H9 (cell line): Measurements from ENCODE around the gene HIF1A. TPM values are rescaled to one million over a fixed set of nuclear protein-coding genes. Genes with fewer than 3 reads are reported as not detected.
A peak's percentile ranks its signal among the peaks of the same experiment; 100 is the strongest.

Experiments
- DNase-seq: peaks from one replicate; pipeline ENCODE4 v3.0.0-alpha.2; 2017
- H2AFZ ChIP-seq: one replicate; pipeline ENCODE4 v1.6.1; 2013; ENCODE audit warnings: mild to moderate bottlenecking, low read length, control low read depth, moderate library complexity
- H2AK5ac ChIP-seq: 2 replicates; pipeline ENCODE4 v1.6.1; 2013; ENCODE audit warnings: low read length, control low read depth, mixed read lengths; ENCODE audit not compliant: insufficient read length
- H2BK120ac ChIP-seq: one replicate; pipeline ENCODE4 v1.6.1; 2013; ENCODE audit warnings: low read depth, mild to moderate bottlenecking, low read length, control low read depth, inconsistent platforms; ENCODE audit not compliant: poor library complexity, severe bottlenecking
- H2BK12ac ChIP-seq: 2 replicates; pipeline ENCODE4 v1.6.1; 2013; ENCODE audit warnings: low read length, control low read depth, mixed read lengths, low read depth; ENCODE audit not compliant: insufficient read length
- H2BK15ac ChIP-seq: 2 replicates; pipeline ENCODE4 v1.6.1; 2013; ENCODE audit warnings: low read depth, low read length, control low read depth
- H2BK20ac ChIP-seq: one replicate; pipeline ENCODE4 v1.6.1; 2013; ENCODE audit warnings: low read depth, mild to moderate bottlenecking, low read length, control low read depth, inconsistent platforms; ENCODE audit not compliant: poor library complexity, severe bottlenecking
- H2BK5ac ChIP-seq: 2 replicates; pipeline ENCODE4 v1.6.1; 2013; ENCODE audit warnings: low read length, control low read depth, mixed read lengths; ENCODE audit not compliant: insufficient read length
- H3K14ac ChIP-seq: 2 replicates; pipeline ENCODE4 v1.6.1; 2013; ENCODE audit warnings: low read length, control low read depth; ENCODE audit not compliant: insufficient read depth
- H3K18ac ChIP-seq: 2 replicates; pipeline ENCODE4 v1.6.1; 2013; ENCODE audit warnings: low read depth, mild to moderate bottlenecking, mixed read lengths, low read length, control low read depth; ENCODE audit not compliant: insufficient read length
- H3K23ac ChIP-seq: 2 replicates; pipeline ENCODE4 v1.6.1; 2013; ENCODE audit warnings: low read length, control low read depth, mixed read lengths, low read depth; ENCODE audit not compliant: insufficient read length
- H3K23me2 ChIP-seq: 2 replicates; pipeline ENCODE4 v1.6.1; 2013; ENCODE audit warnings: low read depth, mild to moderate bottlenecking, mixed read lengths, low read length, control low read depth; ENCODE audit not compliant: insufficient read length, poor library complexity, severe bottlenecking
- H3K27ac ChIP-seq: 2 replicates; pipeline ENCODE4 v1.5.1; 2013; ENCODE audit warnings: low read length, control low read depth, mixed read lengths, low read depth; ENCODE audit not compliant: insufficient read length
- H3K27me3 ChIP-seq: 2 replicates; pipeline ENCODE4 v1.6.1; 2013; ENCODE audit warnings: low read length, control low read depth, inconsistent platforms; ENCODE audit not compliant: insufficient read depth
- H3K4ac ChIP-seq: 2 replicates; pipeline ENCODE4 v1.6.1; 2013; ENCODE audit warnings: low read depth, mild to moderate bottlenecking, control low read depth, inconsistent platforms, low read length, moderate library complexity
- H3K4me1 ChIP-seq: 2 replicates; pipeline ENCODE4 v1.6.1; 2013; ENCODE audit warnings: low read length, control low read depth, inconsistent platforms; ENCODE audit not compliant: insufficient read depth
- H3K4me2 ChIP-seq: 2 replicates; pipeline ENCODE4 v1.6.1; 2013; ENCODE audit warnings: low read length, control low read depth, mixed read lengths; ENCODE audit not compliant: insufficient read length, insufficient read depth
- H3K56ac ChIP-seq: 2 replicates; pipeline ENCODE4 v1.6.1; 2013; ENCODE audit warnings: low read depth, mild to moderate bottlenecking, mixed read lengths, low read length, control low read depth; ENCODE audit not compliant: insufficient read length
- H3K79me1 ChIP-seq: 2 replicates; pipeline ENCODE4 v1.6.1; 2013; ENCODE audit warnings: low read depth, mild to moderate bottlenecking, moderate library complexity, low read length, control low read depth, inconsistent platforms; ENCODE audit not compliant: insufficient read depth, poor library complexity, severe bottlenecking
- H3K79me2 ChIP-seq: 2 replicates; pipeline ENCODE4 v1.6.1; 2013; ENCODE audit warnings: low read length, control low read depth, inconsistent platforms; ENCODE audit not compliant: insufficient read depth
- H3K9ac ChIP-seq: 2 replicates; pipeline ENCODE4 v1.6.1; 2013; ENCODE audit warnings: low read length, control low read depth, mixed read lengths; ENCODE audit not compliant: insufficient read length; ENCODE audit errors: extremely low read depth
- H3K9me3 ChIP-seq: one replicate; pipeline ENCODE4 v1.6.1; 2013; ENCODE audit warnings: low read depth, low read length, inconsistent platforms; ENCODE audit not compliant: control insufficient read depth
- H3T11ph ChIP-seq: one replicate; pipeline ENCODE4 v1.6.1; 2013; ENCODE audit warnings: mild to moderate bottlenecking, low read length, control low read depth, inconsistent platforms
- H4K20me1 ChIP-seq: one replicate; pipeline ENCODE4 v1.6.1; 2013; ENCODE audit not compliant: control insufficient read depth, insufficient read length, insufficient read depth
- H4K5ac ChIP-seq: 2 replicates; pipeline ENCODE4 v1.6.1; 2013; ENCODE audit warnings: low read depth, mild to moderate bottlenecking, mixed read lengths, low read length, control low read depth; ENCODE audit not compliant: insufficient read length
- H4K8ac ChIP-seq: replicated peaks from 2 replicates; pipeline ENCODE4 v1.6.1; 2013; ENCODE audit warnings: low read length, control low read depth, mixed read lengths, low read depth; ENCODE audit not compliant: insufficient read length
- H4K91ac ChIP-seq: 2 replicates; pipeline ENCODE4 v1.6.1; 2013; ENCODE audit warnings: low read depth, mild to moderate bottlenecking, moderate library complexity, mixed read lengths, low read length, control low read depth; ENCODE audit not compliant: insufficient read length
- H3K27ac Mint-ChIP-seq, 3 experiments: 2 replicates in 2 of 3; 3 replicates in 1 of 3; pipeline ENCODE4 v1.8.0; 2020 to 2021; ENCODE audit warnings: mixed read lengths in 3 of 3, mild to moderate bottlenecking in 1 of 3, moderate library complexity in 1 of 3
- H3K27me3 Mint-ChIP-seq: 2 replicates; pipeline ENCODE4 v1.8.0; 2021; ENCODE audit warnings: low read depth, mild to moderate bottlenecking, moderate library complexity, mixed read lengths
- H3K36me3 Mint-ChIP-seq, 3 experiments: 2 replicates in 2 of 3; 3 replicates in 1 of 3; pipeline ENCODE4 v1.8.0; 2020 to 2021; ENCODE audit warnings: low read depth in 3 of 3, mixed read lengths in 3 of 3; ENCODE audit not compliant: insufficient read depth in 1 of 3
- H3K4me1 Mint-ChIP-seq, 2 experiments: 2 replicates each; pipeline ENCODE4 v1.8.0; 2020; ENCODE audit warnings: mixed read lengths in 2 of 2
- H3K4me3 Mint-ChIP-seq, 2 experiments: 2 replicates in 1 of 2; 3 replicates in 1 of 2; pipeline ENCODE4 v1.8.0; 2020 to 2021; ENCODE audit warnings: mild to moderate bottlenecking in 2 of 2, mixed read lengths in 2 of 2, moderate library complexity in 1 of 2
- H3K9me3 Mint-ChIP-seq, 2 experiments: 2 replicates in 1 of 2; 3 replicates in 1 of 2; pipeline ENCODE4 v1.8.0; 2020; ENCODE audit warnings: mild to moderate bottlenecking in 2 of 2, mixed read lengths in 2 of 2, moderate library complexity in 1 of 2
- CTCF ChIP-seq: fragments of 200-600 bp; sonication (generic); conservative IDR thresholded peaks from 3 replicates; pipeline ENCODE4 v1.8.0; 2021; ENCODE audit warnings: antibody characterized with exemption, mild to moderate bottlenecking
- WGBS: extraction: QIAGEN DNeasy Blood & Tissue Kit; methylation state at CpG from one replicate; pipeline ENCODE4 v1.1.7; 2013; ENCODE audit warnings: missing lambda C conversion rate, low lambda C conversion rate, mixed read lengths; ENCODE audit not compliant: insufficient read length; ENCODE audit errors: extremely low coverage; 5-methylcytosine and 5-hydroxymethylcytosine counted together
- total RNA-seq: library from RNA; stranded (reverse); gene quantifications from 2 replicates; pipeline ENCODE4 v1.2.1, GENCODE V29; 2021

The HIF1A gene
- total RNA-seq, 1 experiment from 2014 or later, result 154 TPM

- no peak overlapping the region for H2AFZ ChIP-seq
- no peak overlapping the region for H2AK5ac ChIP-seq
- Mint-ChIP-seq H3K27ac (peak overlapping the region in 2 of 3 experiments; percentile 10 to 64; a peak in 3 of 7 replicates), H3K27me3 (no peaks in the 10 kb centered on the region; the same call in none of the 2 replicates), H3K4me3 (peak overlapping the region; percentile 93 to 99), H3K9me3 (no peaks in the 10 kb centered on the region; a peak in 1 of 5 replicates), H3K36me3 (peaks cover 11 to 25% (median 23%) of the 10 kb centered on the region in 3 experiments; a peak in 6 of 7 replicates), H3K4me1 (peaks cover 36 to 37% of the 10 kb centered on the region in 2 experiments)
- no peak overlapping the region for H3K56ac ChIP-seq
- no peak overlapping the region for H3K23ac ChIP-seq
- no peak overlapping the region for H3K4ac ChIP-seq
- H3K27ac ChIP-seq, result no peak overlapping the region
- 0 out of 2 replicates have a peak, but pooled peaks cover 2% of the 10 kb centered on the region for H3K4me1 ChIP-seq
- H2BK20ac ChIP-seq, result no peak overlapping the region
- H4K8ac ChIP-seq, result no peak overlapping the region
- no peak for TF ChIP-seq CTCF
- H3K27me3 ChIP-seq, result no peaks in the 10 kb centered on the region
- H3K79me2 ChIP-seq, result peaks cover 7% of the 10 kb centered on the region; the same call in 1 of the 2 replicates
- peaks cover 9% of the 10 kb centered on the region for H3K23me2 ChIP-seq
- no peak overlapping the region for H3K14ac ChIP-seq
- no peak overlapping the region for H2BK15ac ChIP-seq
- H2BK12ac ChIP-seq, result no peak overlapping the region
- H2BK120ac ChIP-seq, result no peak overlapping the region
- H2BK5ac ChIP-seq, result no peak overlapping the region
- H3K79me1 ChIP-seq, result peaks cover 2% of the 10 kb centered on the region
- H3K9me3 ChIP-seq, result no peaks in the 10 kb centered on the region
- no peaks in the 10 kb centered on the region for H4K20me1 ChIP-seq
- no peak overlapping the region for H4K5ac ChIP-seq
- H3K9ac ChIP-seq, result no peak overlapping the region
- WGBS, result no CpG with 5 or more reads among the region's 5 CpGs
- H3K18ac ChIP-seq, result no peak overlapping the region
- H3K4me2 ChIP-seq, result no peak overlapping the region
- no peak for DNase-seq
- H4K91ac ChIP-seq, result no peak overlapping the region
- H3T11ph ChIP-seq, result no peak overlapping the region
These were observed 69.2 kb downstream of the HIF1A start for GRCh38 chr14:61764342-61765122.
